Skin of body (tissue), 2 donors: ENCODE results near the gene MRPS5. TPM values are rescaled to one million over a fixed set of nuclear protein-coding genes. Genes with fewer than 3 reads are reported as not detected.
"Not testable (repeated sequence)": the region's sequence is repeated elsewhere in the genome, so short reads cannot be mapped to it uniquely, and the experiment has no call there.

Experiments used
- DNase-seq: peaks from one replicate; lab custom pipeline; 2025; lab: John Stamatoyannopoulos, UW
- total RNA-seq: library from RNA; depleted of rRNA; stranded (reverse); fragments of >200 nt; gene quantifications from one replicate; pipeline ENCODE4 v1.2.3, GENCODE V29; 2014

The MRPS5 gene
- total RNA-seq, 1 donor from 2014 or later: 52.0 TPM

GRCh38 chr2:95047629-95048510 lies 73.7 kb downstream of the MRPS5 start:
- no peak for DNase-seq

GRCh38 chr2:95046371-95047112 lies 75.1 kb downstream of the MRPS5 start:
- DNase-seq: no peak

GRCh38 chr2:95044601-95045000 lies 77.0 kb downstream of the MRPS5 start:
- no peak for DNase-seq

- no peak for DNase-seq
These were observed 78.1 kb downstream of the MRPS5 start for GRCh38 chr2:95043300-95044093.

- no peak for DNase-seq
These were observed 78.9 kb downstream of the MRPS5 start for GRCh38 chr2:95042472-95043271.

- no peak for DNase-seq
These were observed 79.7 kb downstream of the MRPS5 start for GRCh38 chr2:95041824-95042442.

- DNase-seq: no peak
These were observed 80.4 kb downstream of the MRPS5 start for GRCh38 chr2:95041060-95041823.

GRCh38 chr2:95040426-95040825 lies 81.2 kb downstream of the MRPS5 start:
- no peak for DNase-seq

GRCh38 chr2:95039978-95040377 lies 81.6 kb downstream of the MRPS5 start:
- no peak for DNase-seq

- DNase-seq: no peak
These were observed 82.2 kb downstream of the MRPS5 start for GRCh38 chr2:95039363-95039762.

- no peak for DNase-seq
These were observed 82.8 kb downstream of the MRPS5 start for GRCh38 chr2:95038635-95039298.

GRCh38 chr2:95037841-95038585 lies 83.6 kb downstream of the MRPS5 start:
- DNase-seq: not testable (repeated sequence)

GRCh38 chr2:95037384-95037839 lies 84.2 kb downstream of the MRPS5 start:
- DNase-seq: no peak

GRCh38 chr2:95036596-95037383 lies 84.8 kb downstream of the MRPS5 start:
- no peak for DNase-seq
